Keratinocyte (primary cell): ENCODE measurements around the gene EGFLAM. TPM values are rescaled to one million over a fixed set of nuclear protein-coding genes. Genes with fewer than 3 reads are reported as not detected.
A peak's percentile ranks its signal among the peaks of the same experiment; 100 is the strongest.

ENCODE experiments used
- DNase-seq: peaks from one replicate; pipeline ENCODE4 v3.0.0-alpha.2; 2011; ENCODE audit warnings: low read depth, missing footprints, low spot score
- FAIRE-seq: peaks from 2 replicates; lab custom pipeline; 2011; peaks lifted over from hg19 to GRCh38; lab: Jason Lieb, UNC
- H2AFZ ChIP-seq: 2 replicates; pipeline ENCODE4 v1.6.0; 2012; ENCODE audit warnings: low read length, control low read depth, inconsistent platforms; ENCODE audit not compliant: control insufficient read depth
- H3K27ac ChIP-seq: 2 replicates; pipeline ENCODE4 v1.5.1; 2011; ENCODE audit warnings: low read length; ENCODE audit not compliant: control insufficient read depth, insufficient read depth
- H3K27me3 ChIP-seq: 3 replicates; pipeline ENCODE4 v1.6.0; 2011; ENCODE audit warnings: low read length; ENCODE audit not compliant: control insufficient read depth, insufficient read depth; ENCODE audit errors: extremely low read depth
- H3K36me3 ChIP-seq, 2 experiments: 2 replicates in 1 of 2; 3 replicates in 1 of 2; pipeline ENCODE4 v1.5.1; 2011; ENCODE audit warnings: low read length in 2 of 2, mild to moderate bottlenecking in 1 of 2; ENCODE audit not compliant: control insufficient read depth in 2 of 2, insufficient read depth in 2 of 2; ENCODE audit errors: extremely low read depth in 1 of 2
- H3K4me1 ChIP-seq: 3 replicates; pipeline ENCODE4 v1.5.1; 2011; ENCODE audit warnings: low read length; ENCODE audit not compliant: control insufficient read depth, insufficient read depth; ENCODE audit errors: extremely low read depth
- H3K4me2 ChIP-seq: 3 replicates; pipeline ENCODE4 v1.6.0; 2011; ENCODE audit warnings: low read depth, low read length; ENCODE audit not compliant: control insufficient read depth, insufficient read depth; ENCODE audit errors: extremely low read depth
- H3K4me3 ChIP-seq, 3 experiments: fragments of 200-600 bp in 1 of 3; sonication (generic) in 1 of 3; 2 replicates in 2 of 3; 3 replicates in 1 of 3; pipeline ENCODE4 v1.5.1; 2011 to 2016; ENCODE audit warnings: low read length in 3 of 3, mild to moderate bottlenecking in 3 of 3, control low read depth in 2 of 3, inconsistent platforms in 1 of 3, low read depth in 1 of 3, mixed read lengths in 1 of 3, mixed run types in 1 of 3, moderate library complexity in 1 of 3; ENCODE audit not compliant: control insufficient read depth in 2 of 3, insufficient read depth in 2 of 3; ENCODE audit errors: extremely low read depth in 1 of 3
- H3K79me2 ChIP-seq: 2 replicates; pipeline ENCODE4 v1.6.0; 2012; ENCODE audit warnings: low read length; ENCODE audit not compliant: control insufficient read depth, insufficient read depth
- H3K9ac ChIP-seq: 3 replicates; pipeline ENCODE4 v1.6.0; 2011; ENCODE audit warnings: low read length; ENCODE audit not compliant: control insufficient read depth, insufficient read depth; ENCODE audit errors: extremely low read depth
- H3K9me1 ChIP-seq: 3 replicates; pipeline ENCODE4 v1.6.0; 2011; ENCODE audit warnings: low read length; ENCODE audit not compliant: control insufficient read depth, insufficient read depth; ENCODE audit errors: extremely low read depth
- H3K9me3 ChIP-seq: 2 replicates; pipeline ENCODE4 v1.5.1; 2012; ENCODE audit warnings: low read depth, low read length; ENCODE audit not compliant: control insufficient read depth
- H4K20me1 ChIP-seq: 3 replicates; pipeline ENCODE4 v1.6.0; 2011; ENCODE audit warnings: low read length; ENCODE audit not compliant: control insufficient read depth, insufficient read depth; ENCODE audit errors: extremely low read depth
- EZH2 ChIP-seq: IDR thresholded peaks from one replicate; pipeline ENCODE4 v1.6.1; 2012; ENCODE audit warnings: inconsistent platforms, mild to moderate bottlenecking, low read length, moderate library complexity
- dilution Hi-C: fragments of 300-500 bp; cut with MboI; formaldehyde crosslinking; loops from one replicate; pipeline ENCODE4 v1.7.0; 2020; ENCODE audit warnings: low sequenced_read_pairs; ENCODE audit not compliant: extremely low pct_ligation_motif_present
- polyA minus RNA-seq, 3 experiments: library from RNA; depleted of rRNA, polyadenylated mRNA; stranded (reverse); fragments of >200 nt; gene quantifications; 1 replicate in 1 of 3; 2 replicates in 1 of 3; 3 replicates in 1 of 3; pipeline ENCODE4 v1.2.3, GENCODE V29; 2011
- polyA plus RNA-seq, 5 experiments: library from polyadenylated mRNA; depleted of rRNA in 3 of 5; stranded (reverse) in 3 of 5; stranded (forward) in 1 of 5; unstranded in 1 of 5; fragments of >200 nt; gene quantifications; 1 replicate in 1 of 5; 2 replicates in 3 of 5; 3 replicates in 1 of 5; pipeline versions ENCODE4 v1.2.1 to v1.2.3, GENCODE V29; 2011 to 2012; ENCODE audit warnings: missing spikeins in 2 of 5, low read depth in 1 of 5, low replicate concordance in 1 of 5
- TF ChIP-seq, protein P1 (sequence below), 3 experiments: IDR thresholded peaks in 1 of 3; conservative IDR thresholded peaks in 1 of 3; optimal IDR thresholded peaks in 1 of 3; 2 replicates in 2 of 3; 3 replicates in 1 of 3; pipeline versions ENCODE3 to v1.5.1; 2011; ENCODE audit warnings: low read length in 3 of 3, mild to moderate bottlenecking in 3 of 3, moderate library complexity in 2 of 3, control low read depth in 1 of 3, inconsistent platforms in 1 of 3; ENCODE audit not compliant: insufficient read depth in 2 of 3; ENCODE audit errors: extremely low read depth in 1 of 3

Gene EGFLAM
- polyA plus RNA-seq (not detected in 3 replicates), polyA minus RNA-seq (not detected in 3 replicates)
- polyA plus RNA-seq (2011; ENCODE audit: low read depth): 0.75 TPM
- 0.04 TPM in 1 of 2 replicates, not detected in the other for polyA plus RNA-seq (2011; cell fraction: cytosol; rRNA removed)
- 0.09 TPM in 1 of 2 replicates, not detected in the other for polyA plus RNA-seq (2011; cell fraction: nucleus; rRNA removed)
- 0.28 TPM in 1 of 2 replicates, not detected in the other for polyA plus RNA-seq (2012; ENCODE audit: low replicate concordance)
- polyA minus RNA-seq (2011; cell fraction: cytosol; rRNA and poly(A)+ RNA removed): not detected
- polyA minus RNA-seq (2011; cell fraction: nucleus; rRNA and poly(A)+ RNA removed): not detected in 2 replicates

DNA sequence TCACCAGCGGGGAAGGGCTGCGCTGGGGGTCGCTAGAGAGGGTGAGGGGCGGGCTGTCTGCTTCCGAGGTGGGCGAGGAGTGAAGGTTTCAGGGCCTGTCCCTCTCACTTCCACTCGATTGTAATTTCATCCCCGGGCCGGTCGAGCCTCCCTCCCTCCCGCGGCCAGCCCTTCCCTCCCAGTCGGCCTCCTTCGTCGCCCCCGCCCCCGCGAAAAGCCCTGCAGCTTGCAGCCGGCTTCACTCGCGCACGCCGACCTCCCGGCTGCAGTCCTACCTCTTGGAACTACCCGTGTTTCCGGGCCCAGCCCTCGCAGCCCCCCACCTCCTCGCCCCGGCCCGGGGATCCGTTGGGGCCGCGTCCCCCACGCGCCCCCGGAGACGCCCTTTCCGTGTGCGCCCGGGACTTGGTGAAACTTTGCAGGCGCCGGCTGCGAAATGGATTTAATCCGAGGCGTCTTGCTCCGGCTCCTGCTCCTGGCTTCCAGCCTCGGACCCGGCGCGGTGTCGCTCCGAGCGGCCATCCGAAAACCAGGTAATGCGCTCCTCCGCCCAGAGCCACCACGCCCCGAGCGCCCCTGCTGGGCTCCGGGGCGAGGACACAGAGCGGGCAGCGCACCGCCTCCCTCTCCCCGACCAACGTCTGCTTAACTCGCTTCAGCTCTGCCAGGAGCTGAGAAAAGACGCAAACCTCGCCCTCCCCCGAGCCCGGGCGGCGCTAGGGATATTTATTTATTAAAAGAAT lies at the start of gene EGFLAM:
TSS of gene EGFLAM (plus strand) at position 241 of the 743 bp plus-strand sequence. CDS start at position 437, 196 bp downstream.
- DNase-seq: no peak

DNA sequence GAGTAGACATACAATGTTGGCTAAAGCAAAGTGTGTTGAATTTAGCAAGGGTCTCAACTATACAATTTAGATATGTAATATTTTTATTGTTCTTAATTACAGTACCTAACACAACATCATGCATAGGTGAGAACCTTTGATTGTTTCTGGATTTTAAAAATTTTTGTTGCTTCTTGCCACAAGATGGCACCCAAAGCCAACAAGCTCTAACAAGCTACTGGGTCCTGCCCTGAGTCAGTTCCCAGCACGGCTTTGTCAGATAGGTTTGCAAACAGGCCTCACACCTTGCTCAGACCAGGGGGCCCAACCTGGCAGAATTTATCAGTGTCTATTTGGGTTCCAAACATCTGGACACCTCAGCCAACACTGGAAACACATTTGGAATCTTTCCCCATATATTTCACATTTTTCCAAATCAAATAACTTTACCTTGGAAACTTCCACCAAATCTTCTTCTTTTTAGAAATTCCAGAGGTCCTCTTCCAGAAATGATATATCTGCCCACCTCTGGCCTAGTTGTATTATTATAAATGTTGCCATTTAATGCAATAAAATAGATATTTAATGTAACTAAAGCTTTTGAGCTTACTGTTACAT lies 49.5 kb upstream of the EGFLAM start:
- FAIRE-seq (peak; percentile 92), DNase-seq (peak; percentile 15)
- TF ChIP-seq EZH2: no peak
- TF ChIP-seq, protein P1, sequence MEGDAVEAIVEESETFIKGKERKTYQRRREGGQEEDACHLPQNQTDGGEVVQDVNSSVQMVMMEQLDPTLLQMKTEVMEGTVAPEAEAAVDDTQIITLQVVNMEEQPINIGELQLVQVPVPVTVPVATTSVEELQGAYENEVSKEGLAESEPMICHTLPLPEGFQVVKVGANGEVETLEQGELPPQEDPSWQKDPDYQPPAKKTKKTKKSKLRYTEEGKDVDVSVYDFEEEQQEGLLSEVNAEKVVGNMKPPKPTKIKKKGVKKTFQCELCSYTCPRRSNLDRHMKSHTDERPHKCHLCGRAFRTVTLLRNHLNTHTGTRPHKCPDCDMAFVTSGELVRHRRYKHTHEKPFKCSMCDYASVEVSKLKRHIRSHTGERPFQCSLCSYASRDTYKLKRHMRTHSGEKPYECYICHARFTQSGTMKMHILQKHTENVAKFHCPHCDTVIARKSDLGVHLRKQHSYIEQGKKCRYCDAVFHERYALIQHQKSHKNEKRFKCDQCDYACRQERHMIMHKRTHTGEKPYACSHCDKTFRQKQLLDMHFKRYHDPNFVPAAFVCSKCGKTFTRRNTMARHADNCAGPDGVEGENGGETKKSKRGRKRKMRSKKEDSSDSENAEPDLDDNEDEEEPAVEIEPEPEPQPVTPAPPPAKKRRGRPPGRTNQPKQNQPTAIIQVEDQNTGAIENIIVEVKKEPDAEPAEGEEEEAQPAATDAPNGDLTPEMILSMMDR (optimal IDR thresholded peaks at IDR 0.05 in 1 of 3, IDR thresholded peaks at IDR 0.05 in 1 of 3, conservative IDR thresholded peaks at IDR 0.05 in 1 of 3; ENCODE audit: extremely low read depth in 1 of 3, insufficient read depth in 2 of 3, low read length in 3 of 3): peak; percentile 59 to 70 (median 62)

More for the DNA sequence above, at the start of gene EGFLAM:
- H3K9ac ChIP-seq: no peak within 1 kb of the TSS
- peak within 1 kb of the TSS; percentile 29 for H2AFZ ChIP-seq
- FAIRE-seq: no peak
- H4K20me1 ChIP-seq: no peaks in the 10 kb centered on the region
- H3K79me2 ChIP-seq: no peaks in the 10 kb centered on the region
- no peaks in the 10 kb centered on the region for H3K4me1 ChIP-seq
- peak; percentile 64 for TF ChIP-seq EZH2
- TF ChIP-seq, protein P1 (optimal IDR thresholded peaks at IDR 0.05 in 1 of 3, IDR thresholded peaks at IDR 0.05 in 1 of 3, conservative IDR thresholded peaks at IDR 0.05 in 1 of 3; ENCODE audit: extremely low read depth in 1 of 3, insufficient read depth in 2 of 3, low read length in 3 of 3): peak in 2 of 3 experiments; percentile 11 to 15
- H3K9me3 ChIP-seq: no peaks in the 10 kb centered on the region
- no peak within 1 kb of the TSS for H3K27ac ChIP-seq
- H3K36me3 ChIP-seq: no peaks in the 10 kb centered on the region
- H3K4me2 ChIP-seq: peak within 1 kb of the TSS; percentile 65
- peak within 1 kb of the TSS; percentile 28 to 53 (median 32) for H3K4me3 ChIP-seq
- H3K27me3 ChIP-seq: peaks cover 57% of the 10 kb centered on the region
- no peaks in the 10 kb centered on the region for H3K9me1 ChIP-seq
- dilution Hi-C loops: no loop called here

More for the DNA sequence above, 49.5 kb upstream of the EGFLAM start:
- Histone ChIP-seq H3K27me3 (peaks cover 11% of the 10 kb centered on the region), H3K4me1 (peaks cover 6% of the 10 kb centered on the region), H3K27ac (no peak overlapping the region), H3K9me3 (no peaks in the 10 kb centered on the region), H3K79me2 (no peaks in the 10 kb centered on the region), H3K9me1 (no peaks in the 10 kb centered on the region), H2AFZ (no peak overlapping the region), H3K4me3 (no peak overlapping the region), H3K9ac (no peak overlapping the region), H3K4me2 (no peak overlapping the region), H4K20me1 (no peaks in the 10 kb centered on the region), H3K36me3 (no peaks in the 10 kb centered on the region)
- dilution Hi-C loops: no loop called here
